Left ventricle myocardium inferior (tissue), 1 donor: ENCODE results near the gene TRPV6. TPM values are rescaled to one million over a fixed set of nuclear protein-coding genes. Genes with fewer than 3 reads are reported as not detected.

Experiments used
- DNase-seq: peaks from one replicate; pipeline ENCODE4 v3.0.0-alpha.2; 2020
- H3K27ac ChIP-seq: fragments of 200-600 bp; replicated peaks from 2 replicates; pipeline ENCODE4 v1.8.0; 2021
- H3K27me3 ChIP-seq: fragments of 200-600 bp; 2 replicates; pipeline ENCODE4 v1.8.0; 2021; ENCODE audit warnings: low read depth
- H3K36me3 ChIP-seq: fragments of 200-600 bp; 2 replicates; pipeline ENCODE4 v1.8.0; 2021
- H3K4me1 ChIP-seq: fragments of 200-600 bp; 2 replicates; pipeline ENCODE4 v1.8.0; 2021
- H3K4me3 ChIP-seq: fragments of 200-600 bp; 2 replicates; pipeline ENCODE4 v1.8.0; 2021; ENCODE audit warnings: mild to moderate bottlenecking, moderate library complexity
- H3K9me3 ChIP-seq: fragments of 200-600 bp; replicated peaks from 2 replicates; pipeline ENCODE4 v1.8.0; 2021
- intact Hi-C: fragments of 100-400 bp; cut with micrococcal nuclease; formaldehyde crosslinking; loops from one replicate; pipeline ENCODE4 v1.11.0; 2022
- total RNA-seq: library from RNA; stranded (reverse); fragmentation: NEBNext Ultra II Directional; extraction: Animal tissue kit (Norgen Biotek cat#: 25700); gene quantifications from one replicate; pipeline ENCODE4 v1.2.1, GENCODE V29; 2021
- TF ChIP-seq, protein P1 (sequence below): fragments of 200-600 bp; IDR thresholded peaks from 2 replicates; pipeline ENCODE4 v1.8.0; 2021; ENCODE audit warnings: antibody characterized with exemption, mild to moderate bottlenecking, borderline replicate concordance
- donor health status: DM: no; HTN: yes; CAD: no; lungs with severe emphysema.

The TRPV6 gene
- total RNA-seq, 1 donor from 2014 or later, result not detected

DNA sequence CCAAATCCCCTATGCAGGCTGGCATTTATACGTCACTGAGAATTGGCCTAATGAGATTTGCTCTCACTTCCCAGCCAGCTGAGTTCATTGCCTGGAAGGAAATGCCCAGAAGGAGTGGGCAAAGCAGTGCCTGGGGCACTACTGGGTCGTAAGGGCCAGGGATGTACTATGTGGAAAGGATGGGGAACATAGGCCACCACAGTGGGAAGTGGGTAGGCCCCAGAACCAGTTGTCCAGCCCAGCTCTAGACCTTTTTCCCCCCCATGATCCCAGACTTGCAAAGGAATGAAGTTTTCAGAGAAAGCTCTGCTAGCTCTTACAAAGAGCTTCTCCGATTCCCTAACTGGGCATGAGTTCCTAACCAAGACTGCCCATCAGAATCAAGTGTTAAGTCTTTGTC is 34.1 kb upstream of the TRPV6 start:
- peaks cover 20% of the 10 kb centered on the region for H3K27me3 ChIP-seq
- no peaks in the 10 kb centered on the region for H3K9me3 ChIP-seq
- no peaks in the 10 kb centered on the region for H3K4me1 ChIP-seq
- no peak overlapping the region for H3K27ac ChIP-seq
- no peaks in the 10 kb centered on the region for H3K36me3 ChIP-seq
- TF ChIP-seq, protein P1, sequence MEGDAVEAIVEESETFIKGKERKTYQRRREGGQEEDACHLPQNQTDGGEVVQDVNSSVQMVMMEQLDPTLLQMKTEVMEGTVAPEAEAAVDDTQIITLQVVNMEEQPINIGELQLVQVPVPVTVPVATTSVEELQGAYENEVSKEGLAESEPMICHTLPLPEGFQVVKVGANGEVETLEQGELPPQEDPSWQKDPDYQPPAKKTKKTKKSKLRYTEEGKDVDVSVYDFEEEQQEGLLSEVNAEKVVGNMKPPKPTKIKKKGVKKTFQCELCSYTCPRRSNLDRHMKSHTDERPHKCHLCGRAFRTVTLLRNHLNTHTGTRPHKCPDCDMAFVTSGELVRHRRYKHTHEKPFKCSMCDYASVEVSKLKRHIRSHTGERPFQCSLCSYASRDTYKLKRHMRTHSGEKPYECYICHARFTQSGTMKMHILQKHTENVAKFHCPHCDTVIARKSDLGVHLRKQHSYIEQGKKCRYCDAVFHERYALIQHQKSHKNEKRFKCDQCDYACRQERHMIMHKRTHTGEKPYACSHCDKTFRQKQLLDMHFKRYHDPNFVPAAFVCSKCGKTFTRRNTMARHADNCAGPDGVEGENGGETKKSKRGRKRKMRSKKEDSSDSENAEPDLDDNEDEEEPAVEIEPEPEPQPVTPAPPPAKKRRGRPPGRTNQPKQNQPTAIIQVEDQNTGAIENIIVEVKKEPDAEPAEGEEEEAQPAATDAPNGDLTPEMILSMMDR, result no peak
- H3K4me3 ChIP-seq, result no peak overlapping the region
- DNase-seq, result no peak
- intact Hi-C loops, result no loop called here

DNA sequence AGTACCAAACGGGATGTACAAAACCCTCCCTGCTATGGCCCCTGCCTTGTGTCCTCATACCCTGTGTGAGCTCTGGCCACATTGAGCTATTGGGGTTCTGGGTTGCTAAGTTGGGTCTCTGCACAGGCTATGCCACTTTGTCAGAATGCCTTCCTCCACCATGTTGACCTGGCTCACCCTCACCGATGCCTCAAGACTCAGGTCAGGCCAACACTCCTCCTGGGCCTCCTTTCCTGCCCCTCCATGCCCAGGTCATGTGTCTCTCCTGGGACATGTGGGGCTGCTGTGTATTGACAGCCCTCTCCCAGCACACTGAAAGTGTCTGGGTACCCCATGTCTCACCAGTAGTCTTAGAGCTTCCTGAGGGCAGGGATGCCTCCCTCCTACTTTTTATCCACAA is 33.4 kb upstream of the TRPV6 start:
- H3K36me3 ChIP-seq, result no peaks in the 10 kb centered on the region
- H3K4me3 ChIP-seq, result no peak overlapping the region
- no peaks in the 10 kb centered on the region for H3K9me3 ChIP-seq
- TF ChIP-seq, protein P1, result no peak
- H3K27ac ChIP-seq, result no peak overlapping the region
- no peaks in the 10 kb centered on the region for H3K4me1 ChIP-seq
- no peak for DNase-seq
- intact Hi-C loops, result no loop called here
- H3K27me3 ChIP-seq, result peaks cover 20% of the 10 kb centered on the region

DNA sequence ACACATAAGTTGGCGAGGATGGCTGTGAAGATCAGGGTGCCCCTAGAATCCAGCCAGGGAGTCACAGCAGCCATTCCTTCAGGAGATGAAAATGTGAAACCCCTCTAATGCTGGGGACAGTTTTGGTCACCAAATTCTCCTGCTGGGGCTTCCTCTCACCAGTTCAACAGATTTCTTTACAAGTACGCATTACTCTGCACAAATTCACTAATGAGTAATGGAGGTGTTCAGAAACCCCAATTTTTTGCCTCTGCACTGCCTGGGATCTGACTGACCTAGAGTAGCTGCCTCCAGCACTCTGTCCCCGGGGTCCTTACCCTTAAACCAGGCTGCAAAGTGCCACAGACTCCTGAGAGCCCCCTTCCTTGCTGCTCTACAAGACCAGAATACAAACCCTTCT is 31.9 kb upstream of the TRPV6 start:
- no peak overlapping the region for H3K27ac ChIP-seq
- H3K9me3 ChIP-seq, result no peaks in the 10 kb centered on the region
- H3K36me3 ChIP-seq, result no peaks in the 10 kb centered on the region
- no peak overlapping the region for H3K4me3 ChIP-seq
- intact Hi-C loops, result no loop called here
- DNase-seq, result no peak
- H3K27me3 ChIP-seq, result peaks cover 32% of the 10 kb centered on the region
- TF ChIP-seq, protein P1, result no peak
- no peaks in the 10 kb centered on the region for H3K4me1 ChIP-seq

DNA sequence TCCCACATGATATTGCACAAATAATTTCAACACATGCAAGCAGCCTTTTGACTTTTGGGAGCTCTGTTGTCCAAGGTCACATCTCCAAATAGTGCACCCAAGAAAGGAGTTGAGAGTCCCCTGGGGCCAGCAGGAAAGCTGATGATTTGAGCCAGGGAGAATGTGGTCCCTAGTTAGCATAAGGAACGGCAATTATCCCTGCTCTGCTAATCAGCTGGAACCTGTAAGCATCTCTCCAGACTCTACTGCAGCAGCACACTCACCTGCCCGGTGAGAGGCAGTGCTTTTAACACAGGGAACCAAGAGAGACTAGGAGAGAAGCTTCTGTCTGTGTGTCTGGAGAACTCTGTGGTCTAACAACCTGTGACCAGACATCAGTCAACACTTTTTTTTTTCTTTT is 31.0 kb upstream of the TRPV6 start:
- TF ChIP-seq, protein P1, result no peak
- no peaks in the 10 kb centered on the region for H3K4me1 ChIP-seq
- H3K27me3 ChIP-seq, result peaks cover 41% of the 10 kb centered on the region
- DNase-seq, result no peak
- H3K9me3 ChIP-seq, result no peaks in the 10 kb centered on the region
- no peak overlapping the region for H3K4me3 ChIP-seq
- intact Hi-C loops, result no loop called here
- H3K36me3 ChIP-seq, result no peaks in the 10 kb centered on the region
- no peak overlapping the region for H3K27ac ChIP-seq

DNA sequence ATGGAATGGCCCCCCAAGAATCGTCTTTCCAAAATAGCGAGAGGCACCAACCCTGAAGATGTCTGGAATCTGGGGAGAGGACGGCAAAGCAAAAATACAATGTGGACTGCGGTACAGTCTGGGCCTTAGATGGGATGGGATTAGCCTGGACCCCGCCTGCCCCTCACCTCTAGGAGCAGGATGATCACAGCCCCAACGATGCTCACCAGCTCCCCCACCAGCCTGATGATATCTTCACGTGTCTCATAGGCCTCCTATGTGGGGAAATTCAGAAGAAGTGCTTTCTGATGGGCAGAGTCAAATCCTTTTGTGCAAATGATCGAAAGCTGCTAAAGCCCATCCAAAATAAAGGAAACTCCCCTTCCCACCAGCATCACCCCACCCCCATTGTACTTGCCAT is 29.8 kb upstream of the TRPV6 start:
- no peaks in the 10 kb centered on the region for H3K4me1 ChIP-seq
- H3K27ac ChIP-seq, result no peak overlapping the region
- TF ChIP-seq, protein P1, result no peak
- no peaks in the 10 kb centered on the region for H3K9me3 ChIP-seq
- H3K4me3 ChIP-seq, result no peak overlapping the region
- H3K27me3 ChIP-seq, result peaks cover 52% of the 10 kb centered on the region
- no peaks in the 10 kb centered on the region for H3K36me3 ChIP-seq
- no peak for DNase-seq
- intact Hi-C loops, result no loop called here

DNA sequence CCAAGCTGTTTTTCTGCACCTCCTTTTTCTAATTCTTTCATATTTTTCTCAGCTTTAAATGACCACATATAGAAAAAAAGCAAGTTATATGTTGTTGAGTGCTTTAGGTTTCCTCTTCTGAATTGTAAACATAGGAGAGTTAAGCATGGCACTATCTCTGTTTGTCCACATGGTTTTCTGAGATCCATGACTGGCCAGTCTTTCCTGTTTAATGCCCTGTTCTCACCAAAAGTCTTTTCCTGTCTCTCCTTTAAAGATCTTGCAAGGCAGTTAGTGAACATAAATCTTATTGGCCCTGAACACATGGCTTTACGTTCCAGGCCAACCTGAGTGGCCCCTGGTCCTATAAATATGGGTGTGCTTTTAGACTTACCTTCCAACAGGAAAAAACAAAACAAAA is 28.6 kb upstream of the TRPV6 start:
- Histone ChIP-seq H3K9me3 (no peaks in the 10 kb centered on the region), H3K36me3 (no peaks in the 10 kb centered on the region), H3K4me1 (no peaks in the 10 kb centered on the region), H3K4me3 (no peak overlapping the region), H3K27ac (no peak overlapping the region), H3K27me3 (peaks cover 56% of the 10 kb centered on the region)
- intact Hi-C loops, result no loop called here
- TF ChIP-seq, protein P1, result no peak
- DNase-seq, result no peak
